Natural killer cell treated with Interleukin-12 subunit alpha and Interleukin-12 subunit beta and Interleukin-15 and Interleukin-18, amount 100 ng/mL, for 72 hours (primary cell): ENCODE measurements around the gene DAPK1. TPM values are rescaled to one million over a fixed set of nuclear protein-coding genes. Genes with fewer than 3 reads are reported as not detected.
"Not testable (repeated sequence)": the region's sequence is repeated elsewhere in the genome, so short reads cannot be mapped to it uniquely, and the experiment has no call there.

Source experiments
- ATAC-seq, 2 donors: fragments of 150-1000 bp; cut with Tn5 transposase in 1 of 2; sonication (Bioruptor Pico), chemical (Tn5 transposase) in 1 of 2; 2 replicates each; pipeline ENCODE4 v1.10.0; 2021
- DNase-seq: peaks from one replicate; pipeline ENCODE4 v3.0.0; 2022; ENCODE audit warnings: low spot score
- H3K27ac Mint-ChIP-seq, 2 donors: 1 replicate in 1 of 2; 2 replicates in 1 of 2; pipeline ENCODE4 v1.8.0; 2022; ENCODE audit warnings: mixed read lengths in 2 of 2, mild to moderate bottlenecking in 1 of 2, moderate library complexity in 1 of 2
- H3K27me3 Mint-ChIP-seq, 2 donors: 1 replicate in 1 of 2; 2 replicates in 1 of 2; pipeline ENCODE4 v1.8.0; 2022; ENCODE audit warnings: mixed read lengths in 2 of 2
- H3K36me3 Mint-ChIP-seq: one replicate; pipeline ENCODE4 v1.8.0; 2022; ENCODE audit warnings: mixed read lengths
- H3K4me1 Mint-ChIP-seq, 2 donors: 1 replicate in 1 of 2; 2 replicates in 1 of 2; pipeline ENCODE4 v1.8.0; 2022; ENCODE audit warnings: low read depth in 2 of 2, mixed read lengths in 2 of 2, mild to moderate bottlenecking in 1 of 2
- H3K4me3 Mint-ChIP-seq: one replicate; pipeline ENCODE4 v1.8.0; 2022; ENCODE audit warnings: mixed read lengths
- H3K9me3 Mint-ChIP-seq: 2 replicates; pipeline ENCODE4 v1.8.0; 2022; ENCODE audit warnings: mixed read lengths
- total RNA-seq, 2 donors: library from RNA; stranded (reverse); gene quantifications; one replicate each; pipeline ENCODE4 v1.2.3, GENCODE V29; 2022

DAPK1 gene
- total RNA-seq, 2 donors from 2014 or later = 8.5 to 31.7 TPM

GRCh38 chr9:87739546-87739945 lies 241.9 kb downstream of the DAPK1 start:
- Mint-ChIP-seq H3K4me1 (no peaks in the 10 kb centered on the region), H3K4me3 (no peak overlapping the region), H3K36me3 (no peaks in the 10 kb centered on the region), H3K27ac (no peak overlapping the region), H3K9me3 (no peaks in the 10 kb centered on the region), H3K27me3 (peaks cover 19 to 47% of the 10 kb centered on the region in 2 donors)
- ATAC-seq (no peak), DNase-seq (no peak)

GRCh38 chr9:87740209-87740608 lies 242.5 kb downstream of the DAPK1 start:
- ATAC-seq (no peak), DNase-seq (no peak)
- H3K36me3 Mint-ChIP-seq = no peaks in the 10 kb centered on the region
- no peaks in the 10 kb centered on the region for H3K9me3 Mint-ChIP-seq
- H3K27me3 Mint-ChIP-seq = peaks cover 19 to 45% of the 10 kb centered on the region in 2 donors
- no peaks in the 10 kb centered on the region for H3K4me1 Mint-ChIP-seq
- no peak overlapping the region for H3K27ac Mint-ChIP-seq
- no peak overlapping the region for H3K4me3 Mint-ChIP-seq

- DNase-seq (no peak), ATAC-seq (no peak)
- no peaks in the 10 kb centered on the region for H3K9me3 Mint-ChIP-seq
- H3K27me3 Mint-ChIP-seq = peaks cover 19 to 47% of the 10 kb centered on the region in 2 donors
- no peaks in the 10 kb centered on the region for H3K36me3 Mint-ChIP-seq
- no peak overlapping the region for H3K27ac Mint-ChIP-seq
- H3K4me1 Mint-ChIP-seq = no peaks in the 10 kb centered on the region
- H3K4me3 Mint-ChIP-seq = no peak overlapping the region
Measured at GRCh38 chr9:87741326-87741725, 243.7 kb downstream of the DAPK1 start.

GRCh38 chr9:87741891-87742290 lies 244.2 kb downstream of the DAPK1 start:
- Mint-ChIP-seq H3K27ac (no peak overlapping the region), H3K4me1 (no peaks in the 10 kb centered on the region), H3K4me3 (no peak overlapping the region), H3K9me3 (no peaks in the 10 kb centered on the region), H3K36me3 (no peaks in the 10 kb centered on the region), H3K27me3 (peaks cover 21 to 49% of the 10 kb centered on the region in 2 donors)
- ATAC-seq (no peak), DNase-seq (no peak)

GRCh38 chr9:87742813-87743428 lies 245.3 kb downstream of the DAPK1 start:
- H3K36me3 Mint-ChIP-seq = no peaks in the 10 kb centered on the region
- DNase-seq (no peak), ATAC-seq (no peak)
- H3K9me3 Mint-ChIP-seq = no peaks in the 10 kb centered on the region
- H3K27ac Mint-ChIP-seq = no peak overlapping the region
- no peaks in the 10 kb centered on the region for H3K4me1 Mint-ChIP-seq
- peaks cover 21 to 48% of the 10 kb centered on the region in 2 donors for H3K27me3 Mint-ChIP-seq
- no peak overlapping the region for H3K4me3 Mint-ChIP-seq

DNA sequence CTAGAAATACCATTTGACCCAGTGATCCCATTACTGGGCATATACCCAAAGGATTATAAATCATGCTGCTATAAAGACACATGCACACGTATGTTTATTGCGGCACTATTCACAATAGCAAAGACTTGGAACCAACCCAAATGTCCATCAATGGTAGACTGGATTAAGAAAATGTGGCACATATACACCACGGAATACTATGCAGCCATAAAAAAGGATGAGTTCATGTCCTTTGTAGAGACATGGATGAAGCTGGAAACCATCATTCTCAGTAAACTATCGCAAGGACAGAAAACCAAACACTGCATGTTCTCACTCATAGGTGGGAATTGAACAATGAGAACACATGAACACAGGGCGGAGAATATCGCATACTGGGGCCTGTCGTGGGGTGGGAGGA lies 246.6 kb downstream of the DAPK1 start:
- H3K27me3 Mint-ChIP-seq = peaks cover 23 to 52% of the 10 kb centered on the region in 2 donors
- H3K9me3 Mint-ChIP-seq, H3K27ac Mint-ChIP-seq, H3K4me3 Mint-ChIP-seq, DNase-seq, H3K36me3 Mint-ChIP-seq, ATAC-seq, H3K4me1 Mint-ChIP-seq: not testable (repeated sequence)

DNA sequence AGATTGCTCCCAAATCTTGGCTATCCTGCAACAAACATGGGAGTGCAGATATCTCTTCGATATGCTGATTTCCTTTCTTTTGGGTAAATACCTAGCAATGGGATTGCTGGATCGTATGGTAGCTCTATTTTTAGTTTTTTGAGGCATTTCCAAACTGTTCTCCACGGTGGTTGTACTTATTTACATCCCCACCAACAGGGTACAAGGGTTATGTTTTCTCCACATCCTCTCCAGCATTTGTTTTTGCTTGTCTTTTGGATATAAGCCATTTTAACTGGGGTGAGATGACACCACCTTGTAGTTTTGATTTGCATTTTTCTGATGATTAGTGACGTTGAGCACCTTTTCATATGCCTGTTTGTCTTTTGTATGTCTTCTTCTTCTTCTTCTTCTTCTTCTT lies 248.5 kb downstream of the DAPK1 start:
- H3K4me1 Mint-ChIP-seq = no peaks in the 10 kb centered on the region
- no peaks in the 10 kb centered on the region for H3K36me3 Mint-ChIP-seq
- H3K9me3 Mint-ChIP-seq = no peaks in the 10 kb centered on the region
- H3K4me3 Mint-ChIP-seq = no peak overlapping the region
- no peak overlapping the region for H3K27ac Mint-ChIP-seq
- H3K27me3 Mint-ChIP-seq = peaks cover 17 to 41% of the 10 kb centered on the region in 2 donors
- DNase-seq (no peak), ATAC-seq (no peak)

DNA sequence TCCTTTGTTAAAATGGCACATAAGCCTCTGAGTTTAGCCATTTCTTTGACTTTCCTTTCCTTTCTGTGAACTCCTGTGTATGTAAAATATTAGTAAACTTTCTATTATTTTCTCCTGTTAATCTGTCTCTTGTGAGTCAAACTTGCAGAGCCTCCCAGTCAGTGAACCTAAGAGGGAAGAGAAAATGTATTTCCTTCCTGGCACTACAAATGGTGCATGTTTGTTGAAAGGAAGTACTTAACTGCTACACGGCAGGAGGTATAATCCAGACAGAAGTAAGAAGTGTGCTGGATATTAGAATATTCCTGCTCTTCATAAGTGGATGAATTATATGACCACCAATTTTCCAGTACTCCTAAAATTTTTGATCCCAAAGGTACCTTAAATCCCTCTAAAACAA lies 251.2 kb downstream of the DAPK1 start:
- Mint-ChIP-seq H3K4me1 (no peaks in the 10 kb centered on the region), H3K4me3 (no peak overlapping the region), H3K36me3 (peaks cover 7% of the 10 kb centered on the region), H3K27me3 (peaks cover 10 to 30% of the 10 kb centered on the region in 2 donors), H3K27ac (no peak overlapping the region), H3K9me3 (peaks cover 3% of the 10 kb centered on the region)
- ATAC-seq (no peak), DNase-seq (no peak)

DNA sequence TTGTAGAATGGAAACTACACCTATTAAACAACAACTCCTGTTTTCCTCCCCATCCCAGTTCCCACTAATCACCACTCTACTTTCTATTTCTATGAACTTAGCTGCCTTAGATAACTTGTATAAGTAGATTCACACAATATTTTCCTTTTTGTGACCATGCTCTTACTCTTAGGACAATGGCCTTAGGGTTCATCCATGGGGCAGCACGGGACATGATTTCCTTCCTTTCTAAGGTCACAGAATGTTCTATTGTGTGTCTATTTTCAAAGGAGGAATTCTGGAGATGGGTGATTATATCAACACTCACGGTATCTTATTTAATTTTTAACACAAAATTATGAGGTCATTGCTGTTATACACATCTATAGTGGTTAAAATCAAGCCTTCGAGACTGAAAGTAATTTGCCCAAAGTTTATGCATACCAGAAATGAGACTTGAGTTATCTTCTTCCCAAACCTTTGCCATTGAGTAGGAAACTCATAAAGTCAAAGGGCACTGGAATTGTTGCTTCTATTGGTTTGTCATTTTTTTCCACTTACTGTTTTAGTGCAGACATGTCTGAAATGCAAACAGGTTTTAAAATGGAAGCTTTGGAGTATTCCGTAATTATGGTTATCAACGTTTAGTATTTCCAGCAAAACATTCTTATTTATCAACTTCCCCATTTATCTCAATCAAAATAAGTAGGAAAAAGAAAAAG lies 251.8 kb downstream of the DAPK1 start:
- no peak for DNase-seq
- H3K36me3 Mint-ChIP-seq = peaks cover 7% of the 10 kb centered on the region
- no peaks in the 10 kb centered on the region for H3K4me1 Mint-ChIP-seq
- ATAC-seq = no peak
- no peak overlapping the region for H3K4me3 Mint-ChIP-seq
- H3K9me3 Mint-ChIP-seq = peaks cover 3% of the 10 kb centered on the region
- no peak overlapping the region for H3K27ac Mint-ChIP-seq
- peaks cover 10 to 30% of the 10 kb centered on the region in 2 donors for H3K27me3 Mint-ChIP-seq

- ATAC-seq = no peak
- H3K36me3 Mint-ChIP-seq = peaks cover 11% of the 10 kb centered on the region
Measured at GRCh38 chr9:87750726-87751125, 253.1 kb downstream of the DAPK1 start.

DNA sequence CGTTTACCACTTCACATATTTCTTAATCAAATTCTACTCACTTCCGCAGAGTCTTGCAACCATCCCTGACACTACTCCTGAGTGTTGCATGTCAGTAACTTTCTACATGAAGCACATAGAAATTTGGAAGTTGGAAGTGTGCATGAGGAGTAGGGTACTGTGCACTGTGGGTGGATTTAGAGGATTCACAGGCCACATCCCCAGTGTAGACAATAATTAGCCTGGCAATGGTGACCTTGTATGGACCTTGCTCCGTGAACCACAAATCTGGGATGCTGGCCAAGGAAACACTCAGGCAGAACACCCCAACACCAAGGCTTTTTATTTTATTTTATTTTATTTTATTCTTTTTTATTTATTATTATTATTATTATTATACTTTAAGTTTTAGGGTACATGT lies 253.8 kb downstream of the DAPK1 start:
- H3K27me3 Mint-ChIP-seq = peaks cover 13 to 34% of the 10 kb centered on the region in 2 donors
- DNase-seq = no peak
- peaks cover 11% of the 10 kb centered on the region for H3K36me3 Mint-ChIP-seq
- H3K9me3 Mint-ChIP-seq = peaks cover 3% of the 10 kb centered on the region
- no peaks in the 10 kb centered on the region for H3K4me1 Mint-ChIP-seq
- ATAC-seq = no peak
- no peak overlapping the region for H3K4me3 Mint-ChIP-seq
- H3K27ac Mint-ChIP-seq = no peak overlapping the region

More at GRCh38 chr9:87750726-87751125, 253.1 kb downstream of the DAPK1 start:
- DNase-seq = no peak
- Mint-ChIP-seq H3K9me3 (peaks cover 3% of the 10 kb centered on the region), H3K4me3 (no peak overlapping the region), H3K27me3 (peaks cover 14 to 41% of the 10 kb centered on the region in 2 donors), H3K27ac (no peak overlapping the region), H3K4me1 (no peaks in the 10 kb centered on the region)

DNA sequence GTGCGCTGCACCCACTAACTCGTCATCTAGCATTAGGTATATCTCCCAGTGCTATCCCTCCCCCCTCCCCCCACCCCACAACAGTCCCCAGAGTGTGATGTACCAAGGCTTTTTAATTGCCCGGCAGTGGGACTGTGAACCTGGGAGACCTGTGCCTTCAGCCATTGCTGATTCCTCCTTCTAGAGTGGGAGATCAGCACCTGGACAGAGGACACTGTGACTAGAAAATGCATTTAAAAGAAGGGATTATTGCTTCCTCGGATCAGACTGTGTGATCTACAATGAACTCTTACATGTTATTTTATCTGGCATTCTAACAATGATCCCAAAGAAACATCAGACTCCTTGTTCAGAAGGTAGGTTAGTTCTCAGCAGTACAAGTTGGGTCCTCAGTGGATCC lies 254.2 kb downstream of the DAPK1 start:
- no peak for ATAC-seq
- peaks cover 12 to 33% of the 10 kb centered on the region in 2 donors for H3K27me3 Mint-ChIP-seq
- H3K4me3 Mint-ChIP-seq = no peak overlapping the region
- no peak overlapping the region for H3K27ac Mint-ChIP-seq
- peaks cover 11% of the 10 kb centered on the region for H3K36me3 Mint-ChIP-seq
- H3K9me3 Mint-ChIP-seq = peaks cover 3% of the 10 kb centered on the region
- H3K4me1 Mint-ChIP-seq = no peaks in the 10 kb centered on the region
- no peak for DNase-seq

GRCh38 chr9:87753313-87753712 lies 255.6 kb downstream of the DAPK1 start:
- H3K4me1 Mint-ChIP-seq = no peaks in the 10 kb centered on the region
- no peak overlapping the region for H3K27ac Mint-ChIP-seq
- peaks cover 12 to 32% of the 10 kb centered on the region in 2 donors for H3K27me3 Mint-ChIP-seq
- DNase-seq = no peak
- H3K36me3 Mint-ChIP-seq = peaks cover 11% of the 10 kb centered on the region
- H3K9me3 Mint-ChIP-seq = peaks cover 3% of the 10 kb centered on the region
- no peak for ATAC-seq
- no peak overlapping the region for H3K4me3 Mint-ChIP-seq
